Left lung (tissue), 10 donors: ENCODE measurements around the gene PLEKHA3. TPM values are rescaled to one million over a fixed set of nuclear protein-coding genes. Genes with fewer than 3 reads are reported as not detected.

Experiments
- ATAC-seq: fragments of 200-7000 bp; cut with Tn5 transposase; one replicate; pipeline ENCODE4 v1.9.1; 2020; ENCODE audit warnings: moderate library complexity
- DNase-seq, 4 donors: peaks; one replicate each; pipeline ENCODE4 v3.0.0-alpha.2; 2013 to 2020
- H3K27ac ChIP-seq, 2 donors: fragments of 200-600 bp; sonication (generic) in 1 of 2; one replicate each; pipeline versions ENCODE4 v1.5.0 to v1.8.0; 2020 to 2021
- H3K27me3 ChIP-seq, 2 donors: fragments of 200-600 bp; sonication (generic) in 1 of 2; one replicate each; pipeline versions ENCODE4 v1.5.0 to v1.8.0; 2020 to 2021
- H3K36me3 ChIP-seq, 2 donors: fragments of 200-600 bp; sonication (generic) in 1 of 2; one replicate each; pipeline versions ENCODE4 v1.5.0 to v1.8.0; 2020 to 2021
- H3K4me1 ChIP-seq, 2 donors: fragments of 200-600 bp; one replicate each; pipeline ENCODE4 v1.8.0; 2021
- H3K4me3 ChIP-seq, 2 donors: fragments of 200-600 bp; sonication (generic) in 1 of 2; one replicate each; pipeline versions ENCODE4 v1.5.0 to v1.8.0; 2020 to 2021; ENCODE audit warnings: mild to moderate bottlenecking in 1 of 2
- H3K9me3 ChIP-seq, 2 donors: fragments of 200-600 bp; sonication (generic) in 1 of 2; one replicate each; pipeline versions ENCODE4 v1.5.0 to v1.8.0; 2020 to 2021
- intact Hi-C, 2 donors: fragments of 100-400 bp; cut with DNase I; formaldehyde crosslinking; loops; one replicate each; pipeline versions ENCODE4 v1.11.2 to v1.14.2; 2022
- polyA plus RNA-seq, 6 donors: library from polyadenylated mRNA; unstranded; fragments of 120-200 nt; gene quantifications; one replicate each; pipeline ENCODE4 v1.2.1, GENCODE V29; 2013; ENCODE audit not compliant: insufficient read length in 6 of 6
- total RNA-seq, 2 donors: library from RNA; stranded (reverse); fragmentation: NEBNext Ultra II Directional; extraction: Animal tissue kit (Norgen Biotek cat#: 25700); gene quantifications; one replicate each; pipeline ENCODE4 v1.2.1, GENCODE V29; 2021
- TF ChIP-seq, protein P1 (sequence below), 2 donors: fragments of 200-600 bp; sonication (generic) in 1 of 2; IDR thresholded peaks; one replicate each; pipeline versions ENCODE4 v1.5.0 to v1.8.0; 2021; ENCODE audit warnings: antibody characterized with exemption in 2 of 2
- donor health status: DM: no; HTN: yes; CAD: no.
- donor health status: DM: no; HTN: no; CAD: no.

Gene PLEKHA3
- total and polyA plus RNA-seq, 8 donors, result 24.5 to 35.7 (median 27.5) TPM

DNA sequence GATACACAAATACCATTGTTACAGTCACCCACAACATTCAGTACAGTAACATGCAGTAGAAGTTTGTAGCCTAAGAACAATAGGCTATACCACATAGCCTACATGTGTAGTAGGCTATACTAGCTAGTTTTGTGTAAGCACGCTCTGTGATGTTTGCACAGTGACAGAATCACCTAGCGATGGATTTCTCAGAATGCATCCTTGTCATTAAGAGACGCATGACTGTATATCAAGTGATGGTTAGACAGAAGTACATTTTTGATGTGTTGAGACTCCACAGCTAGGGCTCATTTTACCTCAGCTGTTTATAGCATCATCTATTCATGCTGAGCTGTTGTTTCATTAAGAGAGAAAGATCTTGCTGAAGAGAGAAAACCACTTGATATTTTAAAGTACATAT is 19.4 kb downstream of the PLEKHA3 start:
- Histone ChIP-seq H3K36me3 (peaks cover 0 to 100% of the 10 kb centered on the region in 2 donors), H3K27me3 (no peaks in the 10 kb centered on the region), H3K9me3 (no peaks in the 10 kb centered on the region), H3K4me3 (no peak overlapping the region), H3K27ac (no peak overlapping the region), H3K4me1 (no peaks in the 10 kb centered on the region)
- ATAC-seq (no peak), DNase-seq (no peak)
- intact Hi-C loops, result no loop called here
- TF ChIP-seq, protein P1, sequence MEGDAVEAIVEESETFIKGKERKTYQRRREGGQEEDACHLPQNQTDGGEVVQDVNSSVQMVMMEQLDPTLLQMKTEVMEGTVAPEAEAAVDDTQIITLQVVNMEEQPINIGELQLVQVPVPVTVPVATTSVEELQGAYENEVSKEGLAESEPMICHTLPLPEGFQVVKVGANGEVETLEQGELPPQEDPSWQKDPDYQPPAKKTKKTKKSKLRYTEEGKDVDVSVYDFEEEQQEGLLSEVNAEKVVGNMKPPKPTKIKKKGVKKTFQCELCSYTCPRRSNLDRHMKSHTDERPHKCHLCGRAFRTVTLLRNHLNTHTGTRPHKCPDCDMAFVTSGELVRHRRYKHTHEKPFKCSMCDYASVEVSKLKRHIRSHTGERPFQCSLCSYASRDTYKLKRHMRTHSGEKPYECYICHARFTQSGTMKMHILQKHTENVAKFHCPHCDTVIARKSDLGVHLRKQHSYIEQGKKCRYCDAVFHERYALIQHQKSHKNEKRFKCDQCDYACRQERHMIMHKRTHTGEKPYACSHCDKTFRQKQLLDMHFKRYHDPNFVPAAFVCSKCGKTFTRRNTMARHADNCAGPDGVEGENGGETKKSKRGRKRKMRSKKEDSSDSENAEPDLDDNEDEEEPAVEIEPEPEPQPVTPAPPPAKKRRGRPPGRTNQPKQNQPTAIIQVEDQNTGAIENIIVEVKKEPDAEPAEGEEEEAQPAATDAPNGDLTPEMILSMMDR (IDR thresholded peaks at IDR 0.05), result no peak

GRCh38 chr2:178502751-178503150 is 22.5 kb downstream of the PLEKHA3 start:
- DNase-seq, result no peak
- Histone ChIP-seq H3K36me3 (peaks cover 0 to 79% of the 10 kb centered on the region in 2 donors), H3K4me3 (no peak overlapping the region), H3K27me3 (no peaks in the 10 kb centered on the region), H3K4me1 (no peaks in the 10 kb centered on the region), H3K27ac (no peak overlapping the region), H3K9me3 (no peaks in the 10 kb centered on the region)
- TF ChIP-seq, protein P1 (IDR thresholded peaks at IDR 0.05), result no peak
- intact Hi-C loops, result no loop called here
- ATAC-seq, result no peak

DNA sequence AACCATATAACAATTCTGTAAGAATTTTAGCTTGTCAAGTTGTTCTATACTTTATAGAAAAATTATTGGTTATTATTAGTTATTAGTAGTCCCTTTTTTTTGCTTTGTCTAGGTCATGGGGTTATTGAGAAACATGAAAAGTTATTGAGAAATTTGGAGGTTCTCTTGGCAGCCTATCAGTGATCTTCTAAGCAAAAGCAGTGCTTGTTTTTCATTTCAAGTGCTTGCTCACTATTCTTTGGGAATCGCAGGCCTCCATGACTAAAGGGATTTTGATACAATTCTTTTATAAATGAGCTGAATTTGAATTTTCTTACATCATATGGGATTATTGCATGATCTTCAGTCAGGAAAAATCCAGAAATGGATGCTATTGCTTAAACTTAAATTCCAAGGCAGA is 25.8 kb downstream of the PLEKHA3 start:
- no peak overlapping the region for H3K27ac ChIP-seq
- DNase-seq (no peak), ATAC-seq (no peak)
- H3K4me3 ChIP-seq, result no peak overlapping the region
- no peaks in the 10 kb centered on the region for H3K4me1 ChIP-seq
- intact Hi-C loops, result no loop called here
- peaks cover 0 to 57% of the 10 kb centered on the region in 2 donors for H3K36me3 ChIP-seq
- TF ChIP-seq, protein P1 (IDR thresholded peaks at IDR 0.05), result no peak
- no peaks in the 10 kb centered on the region for H3K27me3 ChIP-seq
- H3K9me3 ChIP-seq, result no peaks in the 10 kb centered on the region

GRCh38 chr2:178506524-178506923 is 26.3 kb downstream of the PLEKHA3 start:
- H3K27me3 ChIP-seq, result no peaks in the 10 kb centered on the region

DNA sequence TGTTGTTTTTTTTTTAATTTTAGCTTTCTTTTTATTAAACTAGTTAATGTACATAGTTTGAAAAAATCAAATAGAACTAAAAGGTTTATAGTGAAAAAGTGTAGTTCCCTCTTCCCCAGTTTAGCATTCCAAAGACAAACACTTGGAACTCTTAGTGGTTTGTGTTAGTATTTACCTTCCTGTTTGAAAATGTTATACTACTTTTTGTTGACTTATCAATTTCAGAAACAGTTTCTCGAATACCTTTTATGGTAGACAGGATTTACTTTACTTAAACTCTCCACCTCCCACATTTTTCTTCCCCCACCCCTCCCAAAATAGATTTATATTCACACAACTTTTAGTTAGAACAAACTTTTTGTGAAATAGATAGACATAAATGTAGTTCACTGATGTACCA is 26.7 kb downstream of the PLEKHA3 start:
- Histone ChIP-seq H3K27me3 (no peaks in the 10 kb centered on the region), H3K4me1 (no peaks in the 10 kb centered on the region), H3K27ac (no peak overlapping the region), H3K9me3 (no peaks in the 10 kb centered on the region), H3K4me3 (no peak overlapping the region), H3K36me3 (peaks cover 0 to 54% of the 10 kb centered on the region in 2 donors)
- TF ChIP-seq, protein P1 (IDR thresholded peaks at IDR 0.05), result no peak
- intact Hi-C loops, result no loop called here
- DNase-seq, result no peak
- peak; percentile 61 for ATAC-seq

More at GRCh38 chr2:178506524-178506923, 26.3 kb downstream of the PLEKHA3 start:
- intact Hi-C loops, result no loop called here
- no peak for DNase-seq
- Histone ChIP-seq H3K36me3 (peaks cover 0 to 57% of the 10 kb centered on the region in 2 donors), H3K4me3 (no peak overlapping the region), H3K27ac (no peak overlapping the region), H3K9me3 (no peaks in the 10 kb centered on the region), H3K4me1 (no peaks in the 10 kb centered on the region)
- TF ChIP-seq, protein P1 (IDR thresholded peaks at IDR 0.05), result no peak
- ATAC-seq, result peak; percentile 56
